Measurements from ENCODE around the gene STAB2.
A peak's percentile ranks its signal among the peaks of the same experiment; 100 is the strongest.

Gene STAB2

DNA sequence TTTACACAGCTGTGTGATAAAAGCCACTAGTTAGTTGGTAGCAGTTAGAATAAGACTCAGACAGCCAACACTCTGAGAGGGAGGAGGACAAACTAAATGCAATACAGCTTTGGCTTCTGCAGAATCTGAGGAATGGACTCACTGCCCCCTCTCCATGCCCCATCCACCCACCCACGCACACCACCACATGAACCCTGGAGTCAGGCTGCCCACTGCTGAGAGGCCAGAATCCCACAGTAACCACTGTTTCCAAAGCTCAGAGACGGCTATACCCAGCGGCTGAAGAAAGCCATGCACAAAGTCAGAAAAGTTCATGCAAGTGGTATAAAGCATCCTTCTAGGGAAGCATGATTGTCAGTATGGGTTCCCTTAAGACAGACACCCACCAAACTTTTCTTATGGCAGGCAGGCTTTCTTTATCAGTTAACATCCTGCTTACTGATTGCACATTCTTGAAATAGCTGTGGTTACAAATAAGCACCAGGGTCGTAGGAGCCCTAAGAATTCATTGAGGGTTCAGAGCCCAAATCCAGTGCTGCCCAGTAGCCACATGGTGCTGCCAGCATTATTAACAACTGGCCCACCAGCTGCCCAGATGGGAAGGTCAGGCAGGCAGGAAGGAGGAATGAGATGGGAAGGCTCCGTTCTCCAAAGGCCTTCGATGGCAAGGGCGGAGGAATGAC is 192.5 kb downstream of the STAB2 start:
- no peak for TF ChIP-seq TAF1 (IDR thresholded peaks at IDR 0.05; ENCODE audit: borderline replicate concordance, insufficient read depth, low read length)
- TF ChIP-seq FOXP2 (optimal IDR thresholded peaks at IDR 0.05; ENCODE audit: borderline replicate concordance, extremely low read depth, extremely low read length, insufficient read depth), result no peak
- TF ChIP-seq SIN3A (IDR thresholded peaks at IDR 0.05; ENCODE audit: borderline replicate concordance, insufficient read depth, low read length), result no peak
- no peak for TF ChIP-seq POLR2AphosphoS5 (IDR thresholded peaks at IDR 0.05; ENCODE audit: low read depth, low read length)
- TF ChIP-seq, protein P1, sequence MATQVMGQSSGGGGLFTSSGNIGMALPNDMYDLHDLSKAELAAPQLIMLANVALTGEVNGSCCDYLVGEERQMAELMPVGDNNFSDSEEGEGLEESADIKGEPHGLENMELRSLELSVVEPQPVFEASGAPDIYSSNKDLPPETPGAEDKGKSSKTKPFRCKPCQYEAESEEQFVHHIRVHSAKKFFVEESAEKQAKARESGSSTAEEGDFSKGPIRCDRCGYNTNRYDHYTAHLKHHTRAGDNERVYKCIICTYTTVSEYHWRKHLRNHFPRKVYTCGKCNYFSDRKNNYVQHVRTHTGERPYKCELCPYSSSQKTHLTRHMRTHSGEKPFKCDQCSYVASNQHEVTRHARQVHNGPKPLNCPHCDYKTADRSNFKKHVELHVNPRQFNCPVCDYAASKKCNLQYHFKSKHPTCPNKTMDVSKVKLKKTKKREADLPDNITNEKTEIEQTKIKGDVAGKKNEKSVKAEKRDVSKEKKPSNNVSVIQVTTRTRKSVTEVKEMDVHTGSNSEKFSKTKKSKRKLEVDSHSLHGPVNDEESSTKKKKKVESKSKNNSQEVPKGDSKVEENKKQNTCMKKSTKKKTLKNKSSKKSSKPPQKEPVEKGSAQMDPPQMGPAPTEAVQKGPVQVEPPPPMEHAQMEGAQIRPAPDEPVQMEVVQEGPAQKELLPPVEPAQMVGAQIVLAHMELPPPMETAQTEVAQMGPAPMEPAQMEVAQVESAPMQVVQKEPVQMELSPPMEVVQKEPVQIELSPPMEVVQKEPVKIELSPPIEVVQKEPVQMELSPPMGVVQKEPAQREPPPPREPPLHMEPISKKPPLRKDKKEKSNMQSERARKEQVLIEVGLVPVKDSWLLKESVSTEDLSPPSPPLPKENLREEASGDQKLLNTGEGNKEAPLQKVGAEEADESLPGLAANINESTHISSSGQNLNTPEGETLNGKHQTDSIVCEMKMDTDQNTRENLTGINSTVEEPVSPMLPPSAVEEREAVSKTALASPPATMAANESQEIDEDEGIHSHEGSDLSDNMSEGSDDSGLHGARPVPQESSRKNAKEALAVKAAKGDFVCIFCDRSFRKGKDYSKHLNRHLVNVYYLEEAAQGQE (IDR thresholded peaks at IDR 0.05; ENCODE audit: insufficient read depth in 1 of 2, low read depth in 2 of 2, low read length in 2 of 2), result no peak

DNA sequence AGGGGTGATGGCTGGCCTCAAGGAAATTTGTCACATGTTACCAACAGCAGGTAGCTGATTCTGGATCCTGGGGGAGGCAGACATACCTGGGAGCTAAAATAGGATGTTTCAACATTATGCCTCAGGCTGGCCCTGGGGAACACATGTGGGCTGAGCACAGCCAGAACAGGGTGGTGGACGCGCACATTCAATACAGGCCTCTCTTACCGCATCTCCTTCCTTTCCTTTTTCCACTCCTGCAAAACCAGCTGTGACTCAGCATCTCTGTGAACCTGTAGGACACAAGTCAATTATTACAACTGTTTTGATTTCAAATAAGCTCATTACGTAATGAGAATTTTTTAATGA is 193.0 kb downstream of the STAB2 start:
- TF ChIP-seq POLR2AphosphoS5 (IDR thresholded peaks at IDR 0.05; ENCODE audit: low read depth, low read length), result no peak

DNA sequence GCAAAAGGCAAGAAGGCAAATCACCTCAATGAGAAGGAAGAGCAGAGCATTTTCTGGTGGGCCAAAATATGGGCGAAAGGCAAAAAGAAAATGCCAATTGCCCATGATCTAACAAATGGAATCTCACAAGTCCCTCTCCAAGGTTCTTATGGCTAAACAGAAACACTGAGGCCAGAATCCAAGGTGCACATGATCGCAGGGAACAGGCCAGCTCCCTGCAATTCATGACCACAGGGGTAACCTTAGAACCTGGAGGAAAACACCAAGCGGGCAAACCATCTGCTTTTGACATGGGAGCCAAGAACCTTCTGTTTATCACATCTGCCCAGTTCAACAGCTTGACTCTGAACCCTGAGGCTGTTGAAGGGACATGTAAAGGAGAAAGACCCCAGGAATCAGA is 193.9 kb downstream of the STAB2 start:
- TF ChIP-seq, protein P1 (IDR thresholded peaks at IDR 0.05; ENCODE audit: insufficient read depth in 1 of 2, low read depth in 2 of 2, low read length in 2 of 2), result 0 out of 4 replicates have a peak, but pooled peaks of 1 of the 2 experiments have one; percentile 30
- no peak for TF ChIP-seq FOXP2 (optimal IDR thresholded peaks at IDR 0.05; ENCODE audit: borderline replicate concordance, extremely low read depth, extremely low read length, insufficient read depth)

DNA sequence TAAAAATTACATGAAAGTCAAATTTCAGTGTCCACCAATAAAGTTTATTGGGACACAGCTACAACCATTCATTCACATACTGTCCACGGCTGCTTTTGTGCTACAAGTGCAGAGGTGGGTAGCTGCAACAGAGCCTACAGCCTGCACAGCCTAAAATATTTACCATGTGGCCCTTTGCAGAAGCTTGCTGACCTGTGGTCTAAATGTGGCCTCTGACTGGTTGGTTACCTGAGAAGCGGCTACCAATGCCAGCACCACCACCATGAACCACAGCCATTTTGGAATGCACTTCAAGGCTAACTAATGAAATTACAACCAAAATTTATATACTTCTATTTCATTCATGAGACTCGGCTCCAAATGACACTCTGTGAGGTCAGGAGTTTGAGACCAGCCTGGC is 195.3 kb downstream of the STAB2 start:
- TF ChIP-seq SIN3A (IDR thresholded peaks at IDR 0.05; ENCODE audit: borderline replicate concordance, insufficient read depth, low read length) (no peak), POLR2AphosphoS5 (IDR thresholded peaks at IDR 0.05; ENCODE audit: low read depth, low read length) (no peak), TAF1 (IDR thresholded peaks at IDR 0.05; ENCODE audit: borderline replicate concordance, insufficient read depth, low read length) (no peak), FOXP2 (optimal IDR thresholded peaks at IDR 0.05; ENCODE audit: borderline replicate concordance, extremely low read depth, extremely low read length, insufficient read depth) (no peak)
- TF ChIP-seq, protein P1 (IDR thresholded peaks at IDR 0.05; ENCODE audit: insufficient read depth in 1 of 2, low read depth in 2 of 2, low read length in 2 of 2), result no peak

DNA sequence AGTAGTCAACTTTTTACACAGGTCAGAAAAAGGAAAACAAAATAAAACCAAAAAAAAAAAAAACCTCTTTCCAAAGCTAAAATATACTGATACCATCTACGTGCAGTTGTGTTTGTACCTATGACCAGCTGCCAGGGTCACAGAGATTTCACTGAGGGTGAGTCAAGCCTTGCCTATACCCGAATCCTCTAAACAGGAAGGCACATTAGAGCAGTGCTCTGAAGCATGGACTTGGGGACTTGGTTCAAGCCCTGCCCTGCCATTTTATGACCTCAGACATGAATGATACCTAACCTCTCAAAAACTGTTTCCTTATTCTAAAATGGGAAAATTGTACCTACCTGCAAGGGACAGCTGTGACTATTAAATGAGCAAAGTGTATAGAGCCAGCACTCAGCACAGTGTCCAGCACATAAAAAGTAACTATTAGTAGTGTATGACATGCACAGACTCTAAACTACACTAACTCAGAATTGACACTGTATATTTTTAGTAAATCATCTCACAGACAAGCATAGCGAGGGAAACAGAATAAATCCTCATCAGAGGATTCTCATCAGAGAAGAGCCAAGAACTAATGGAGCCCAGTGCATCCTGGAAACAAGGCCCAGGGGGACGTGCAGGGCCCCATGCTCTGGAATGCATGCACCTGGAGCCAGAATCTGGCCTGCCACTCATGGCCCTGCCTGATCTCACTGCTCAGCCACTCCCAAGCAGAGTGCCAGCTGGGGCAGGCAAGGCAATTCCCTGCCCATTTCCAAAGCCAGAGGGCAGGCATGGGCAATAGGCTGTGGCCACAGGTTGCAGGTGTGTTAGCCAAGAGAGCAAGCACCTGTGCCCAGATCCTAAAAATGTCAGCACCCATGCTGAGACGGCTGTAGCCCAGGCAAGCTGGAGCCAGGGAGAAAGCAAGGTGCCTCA is 196.9 kb downstream of the STAB2 start:
- TF ChIP-seq SIN3A (IDR thresholded peaks at IDR 0.05; ENCODE audit: borderline replicate concordance, insufficient read depth, low read length) (no peak), TAF1 (IDR thresholded peaks at IDR 0.05; ENCODE audit: borderline replicate concordance, insufficient read depth, low read length) (no peak), POLR2AphosphoS5 (IDR thresholded peaks at IDR 0.05; ENCODE audit: low read depth, low read length) (no peak), FOXP2 (optimal IDR thresholded peaks at IDR 0.05; ENCODE audit: borderline replicate concordance, extremely low read depth, extremely low read length, insufficient read depth) (no peak)
- TF ChIP-seq, protein P1 (IDR thresholded peaks at IDR 0.05; ENCODE audit: insufficient read depth in 1 of 2, low read depth in 2 of 2, low read length in 2 of 2), result no peak
